Activated CD4-positive, alpha-beta T cell treated with anti-CD3 and anti-CD28 coated beads for 1 hour (primary cell): ENCODE measurements around the gene TRAPPC2B.

ENCODE experiments used
- DNase-seq: peaks from one replicate; pipeline ENCODE4 v3.0.0-alpha.2; 2020

Gene TRAPPC2B

GRCh38 chr19:57376151-57376550, 12.8 kb downstream of the TRAPPC2B start:
- DNase-seq: no peak

- no peak for DNase-seq
Observed at GRCh38 chr19:57377498-57378146, 14.3 kb downstream of the TRAPPC2B start.

- no peak for DNase-seq
Observed at GRCh38 chr19:57380923-57381322, 17.6 kb downstream of the TRAPPC2B start.

- no peak for DNase-seq
Observed at GRCh38 chr19:57382806-57383488, 19.6 kb downstream of the TRAPPC2B start.

- no peak for DNase-seq
Observed at GRCh38 chr19:57389194-57389729, 25.9 kb downstream of the TRAPPC2B start.

- DNase-seq: peak; percentile 96
Observed at GRCh38 chr19:57389730-57390598, 26.6 kb downstream of the TRAPPC2B start, which contains the start of gene ZNF548. Gene ZNF548, plus strand, starts transcription at chr19:57389854. Its CDS starts 246 bp downstream, at chr19:57390100.

GRCh38 chr19:57395710-57396109, 32.4 kb downstream of the TRAPPC2B start:
- no peak for DNase-seq

- no peak for DNase-seq
Observed at GRCh38 chr19:57398868-57399267, 35.5 kb downstream of the TRAPPC2B start.

- DNase-seq: no peak
Observed at GRCh38 chr19:57403737-57404563, 40.6 kb downstream of the TRAPPC2B start.

- peak; percentile 59 for DNase-seq
Observed at GRCh38 chr19:57406516-57407123, 43.3 kb downstream of the TRAPPC2B start.

- DNase-seq: peak; percentile 87
Observed at GRCh38 chr19:57410877-57411671, 47.7 kb downstream of the TRAPPC2B start, which contains the start of gene ZNF17. Gene ZNF17, plus strand, starts transcription at chr19:57411161. Its CDS starts 2,455 bp downstream, at chr19:57413616.
